Tibial nerve (tissue), 3 donors: Measurements from ENCODE around the gene PAK3.

Experiments used
- CTCF ChIP-seq, 5 experiments: fragments of 200-600 bp in 3 of 5; fragments of 450-650 bp in 2 of 5; sonication (generic) in 3 of 5; IDR thresholded peaks; one replicate each; pipeline ENCODE4 v1.5.1; 2016 to 2019; ENCODE audit warnings: antibody characterized with exemption in 5 of 5, mild to moderate bottlenecking in 3 of 5, moderate library complexity in 2 of 5
- POLR2A ChIP-seq, 2 donors: fragments of 450-650 bp; IDR thresholded peaks; one replicate each; pipeline ENCODE4 v1.6.1; 2017; ENCODE audit warnings: antibody characterized with exemption in 2 of 2, mild to moderate bottlenecking in 2 of 2, moderate library complexity in 2 of 2

- TF ChIP-seq CTCF (IDR thresholded peaks at IDR 0.05) (no peak), POLR2A (IDR thresholded peaks at IDR 0.05) (no peak)
These were observed 12.9 kb upstream of the PAK3 start for GRCh38 chrX:111083081-111083480.
